Measurements from ENCODE around the gene MOB2. TPM values are rescaled to one million over a fixed set of nuclear protein-coding genes. Genes with fewer than 3 reads are reported as not detected.

The MOB2 gene
- total and polyA plus RNA-seq, 4 donors, result 8.3 to 18.5 (median 14.8) TPM

DNA sequence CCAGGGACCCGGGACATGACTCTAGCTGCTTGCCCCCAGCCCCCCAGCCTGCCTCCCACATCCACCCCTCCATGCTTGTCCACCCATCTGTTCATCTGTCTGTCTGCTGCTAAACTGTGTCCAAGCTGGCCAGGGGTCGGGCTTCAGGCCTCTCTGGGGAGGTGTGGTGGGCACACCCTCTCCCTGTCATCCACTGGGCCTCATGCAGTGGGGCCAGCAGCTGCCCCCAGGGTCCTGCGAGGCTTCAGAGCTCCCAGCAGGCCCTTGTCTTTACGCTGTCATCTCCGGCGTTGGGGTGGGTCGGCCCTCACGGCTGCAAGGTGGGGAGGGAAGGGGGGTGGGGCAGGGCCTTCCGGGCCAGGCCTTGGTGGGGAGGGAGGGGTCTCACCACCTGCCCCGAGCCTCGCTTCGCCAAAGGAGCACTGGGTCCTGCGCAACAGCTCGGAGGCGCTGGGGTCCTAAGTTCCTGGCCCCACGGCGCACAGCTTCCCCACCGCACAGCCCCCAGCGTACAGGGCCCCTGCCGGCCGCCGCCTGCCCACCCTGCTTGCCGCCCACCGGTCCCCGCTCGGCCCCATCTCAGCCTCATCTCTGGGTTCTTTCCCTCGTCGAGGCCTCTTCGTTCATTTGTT lies 26.7 kb downstream of the MOB2 start:
- H3K36me3 ChIP-seq (ENCODE audit: control insufficient read depth in 4 of 4, insufficient read depth in 3 of 4, low read depth in 1 of 4, low read length in 3 of 4), result no peaks in the 10 kb centered on the region
- WGBS, result 79% methylated on average over 29 of the region's 29 CpGs
- peaks cover 0 to 3% (median 0%) of the 10 kb centered on the region in 4 donors for H3K4me1 ChIP-seq (ENCODE audit: control insufficient read depth in 4 of 4, insufficient read depth in 4 of 4, low read length in 3 of 4)
- no peak overlapping the region for H3K27ac ChIP-seq (ENCODE audit: low read depth in 1 of 2, low read length in 2 of 2)
- H3K9ac ChIP-seq (ENCODE audit: low read depth in 1 of 2, low read length in 2 of 2), result no peak overlapping the region
- no peak overlapping the region for H3K4me3 ChIP-seq (ENCODE audit: low read depth in 1 of 3, low read length in 3 of 3)
- TF ChIP-seq YY1 (IDR thresholded peaks at IDR 0.05), result no peak
- TF ChIP-seq FOXA2 (IDR thresholded peaks at IDR 0.05), result no peak
- TF ChIP-seq, protein P1, sequence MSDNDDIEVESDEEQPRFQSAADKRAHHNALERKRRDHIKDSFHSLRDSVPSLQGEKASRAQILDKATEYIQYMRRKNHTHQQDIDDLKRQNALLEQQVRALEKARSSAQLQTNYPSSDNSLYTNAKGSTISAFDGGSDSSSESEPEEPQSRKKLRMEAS (IDR thresholded peaks at IDR 0.05), result no peak
- TF ChIP-seq, protein P2, sequence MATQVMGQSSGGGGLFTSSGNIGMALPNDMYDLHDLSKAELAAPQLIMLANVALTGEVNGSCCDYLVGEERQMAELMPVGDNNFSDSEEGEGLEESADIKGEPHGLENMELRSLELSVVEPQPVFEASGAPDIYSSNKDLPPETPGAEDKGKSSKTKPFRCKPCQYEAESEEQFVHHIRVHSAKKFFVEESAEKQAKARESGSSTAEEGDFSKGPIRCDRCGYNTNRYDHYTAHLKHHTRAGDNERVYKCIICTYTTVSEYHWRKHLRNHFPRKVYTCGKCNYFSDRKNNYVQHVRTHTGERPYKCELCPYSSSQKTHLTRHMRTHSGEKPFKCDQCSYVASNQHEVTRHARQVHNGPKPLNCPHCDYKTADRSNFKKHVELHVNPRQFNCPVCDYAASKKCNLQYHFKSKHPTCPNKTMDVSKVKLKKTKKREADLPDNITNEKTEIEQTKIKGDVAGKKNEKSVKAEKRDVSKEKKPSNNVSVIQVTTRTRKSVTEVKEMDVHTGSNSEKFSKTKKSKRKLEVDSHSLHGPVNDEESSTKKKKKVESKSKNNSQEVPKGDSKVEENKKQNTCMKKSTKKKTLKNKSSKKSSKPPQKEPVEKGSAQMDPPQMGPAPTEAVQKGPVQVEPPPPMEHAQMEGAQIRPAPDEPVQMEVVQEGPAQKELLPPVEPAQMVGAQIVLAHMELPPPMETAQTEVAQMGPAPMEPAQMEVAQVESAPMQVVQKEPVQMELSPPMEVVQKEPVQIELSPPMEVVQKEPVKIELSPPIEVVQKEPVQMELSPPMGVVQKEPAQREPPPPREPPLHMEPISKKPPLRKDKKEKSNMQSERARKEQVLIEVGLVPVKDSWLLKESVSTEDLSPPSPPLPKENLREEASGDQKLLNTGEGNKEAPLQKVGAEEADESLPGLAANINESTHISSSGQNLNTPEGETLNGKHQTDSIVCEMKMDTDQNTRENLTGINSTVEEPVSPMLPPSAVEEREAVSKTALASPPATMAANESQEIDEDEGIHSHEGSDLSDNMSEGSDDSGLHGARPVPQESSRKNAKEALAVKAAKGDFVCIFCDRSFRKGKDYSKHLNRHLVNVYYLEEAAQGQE (IDR thresholded peaks at IDR 0.05), result no peak
- TF ChIP-seq FOXA1 (IDR thresholded peaks at IDR 0.05), result no peak
- TF ChIP-seq, protein P3, sequence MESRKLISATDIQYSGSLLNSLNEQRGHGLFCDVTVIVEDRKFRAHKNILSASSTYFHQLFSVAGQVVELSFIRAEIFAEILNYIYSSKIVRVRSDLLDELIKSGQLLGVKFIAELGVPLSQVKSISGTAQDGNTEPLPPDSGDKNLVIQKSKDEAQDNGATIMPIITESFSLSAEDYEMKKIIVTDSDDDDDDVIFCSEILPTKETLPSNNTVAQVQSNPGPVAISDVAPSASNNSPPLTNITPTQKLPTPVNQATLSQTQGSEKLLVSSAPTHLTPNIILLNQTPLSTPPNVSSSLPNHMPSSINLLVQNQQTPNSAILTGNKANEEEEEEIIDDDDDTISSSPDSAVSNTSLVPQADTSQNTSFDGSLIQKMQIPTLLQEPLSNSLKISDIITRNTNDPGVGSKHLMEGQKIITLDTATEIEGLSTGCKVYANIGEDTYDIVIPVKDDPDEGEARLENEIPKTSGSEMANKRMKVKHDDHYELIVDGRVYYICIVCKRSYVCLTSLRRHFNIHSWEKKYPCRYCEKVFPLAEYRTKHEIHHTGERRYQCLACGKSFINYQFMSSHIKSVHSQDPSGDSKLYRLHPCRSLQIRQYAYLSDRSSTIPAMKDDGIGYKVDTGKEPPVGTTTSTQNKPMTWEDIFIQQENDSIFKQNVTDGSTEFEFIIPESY (IDR thresholded peaks at IDR 0.05), result no peak
- TF ChIP-seq RAD21 (IDR thresholded peaks at IDR 0.05), result no peak
- no peak for TF ChIP-seq HNF4A (conservative IDR thresholded peaks at IDR 0.05)
- H3K9me3 ChIP-seq (ENCODE audit: control insufficient read depth in 4 of 4, low read length in 3 of 4), result no peaks in the 10 kb centered on the region
- H3K27me3 ChIP-seq (ENCODE audit: control insufficient read depth in 4 of 4, insufficient read depth in 4 of 4, low read length in 3 of 4), result no peaks in the 10 kb centered on the region
- no peak for DNase-seq (ENCODE audit: low spot score)

DNA sequence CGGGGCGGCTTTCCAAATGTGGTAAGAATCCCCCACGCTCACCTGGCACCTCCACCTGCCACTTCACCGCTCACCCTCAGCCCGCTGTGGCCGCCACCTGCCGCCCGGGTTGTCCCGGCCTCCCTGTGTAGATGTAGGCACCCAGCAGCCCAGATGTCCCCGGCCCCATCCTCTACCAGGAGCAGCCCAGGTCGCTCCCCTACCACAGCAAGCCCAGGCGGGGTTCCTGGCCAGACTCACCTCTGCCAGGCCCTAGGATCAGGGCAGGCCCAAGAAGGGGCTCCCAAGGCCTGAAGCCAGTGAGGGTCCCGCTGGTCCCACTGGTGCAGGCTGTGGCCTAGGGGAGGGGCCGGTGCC lies 27.4 kb downstream of the MOB2 start:
- no peak overlapping the region for H3K4me3 ChIP-seq (ENCODE audit: low read depth in 1 of 3, low read length in 3 of 3)
- no peak overlapping the region for H3K27ac ChIP-seq (ENCODE audit: low read depth in 1 of 2, low read length in 2 of 2)
- no peaks in the 10 kb centered on the region for H3K36me3 ChIP-seq (ENCODE audit: control insufficient read depth in 4 of 4, insufficient read depth in 3 of 4, low read depth in 1 of 4, low read length in 3 of 4)
- H3K27me3 ChIP-seq (ENCODE audit: control insufficient read depth in 4 of 4, insufficient read depth in 4 of 4, low read length in 3 of 4), result no peaks in the 10 kb centered on the region
- 89% methylated on average over 14 of the region's 14 CpGs for WGBS
- peaks cover 0 to 3% (median 0%) of the 10 kb centered on the region in 4 donors for H3K4me1 ChIP-seq (ENCODE audit: control insufficient read depth in 4 of 4, insufficient read depth in 4 of 4, low read length in 3 of 4)
- TF ChIP-seq, protein P1 (IDR thresholded peaks at IDR 0.05), result no peak
- TF ChIP-seq TAF1 (conservative IDR thresholded peaks at IDR 0.05), result no peak
- TF ChIP-seq SP1 (IDR thresholded peaks at IDR 0.05), result no peak
- TF ChIP-seq, protein P4, sequence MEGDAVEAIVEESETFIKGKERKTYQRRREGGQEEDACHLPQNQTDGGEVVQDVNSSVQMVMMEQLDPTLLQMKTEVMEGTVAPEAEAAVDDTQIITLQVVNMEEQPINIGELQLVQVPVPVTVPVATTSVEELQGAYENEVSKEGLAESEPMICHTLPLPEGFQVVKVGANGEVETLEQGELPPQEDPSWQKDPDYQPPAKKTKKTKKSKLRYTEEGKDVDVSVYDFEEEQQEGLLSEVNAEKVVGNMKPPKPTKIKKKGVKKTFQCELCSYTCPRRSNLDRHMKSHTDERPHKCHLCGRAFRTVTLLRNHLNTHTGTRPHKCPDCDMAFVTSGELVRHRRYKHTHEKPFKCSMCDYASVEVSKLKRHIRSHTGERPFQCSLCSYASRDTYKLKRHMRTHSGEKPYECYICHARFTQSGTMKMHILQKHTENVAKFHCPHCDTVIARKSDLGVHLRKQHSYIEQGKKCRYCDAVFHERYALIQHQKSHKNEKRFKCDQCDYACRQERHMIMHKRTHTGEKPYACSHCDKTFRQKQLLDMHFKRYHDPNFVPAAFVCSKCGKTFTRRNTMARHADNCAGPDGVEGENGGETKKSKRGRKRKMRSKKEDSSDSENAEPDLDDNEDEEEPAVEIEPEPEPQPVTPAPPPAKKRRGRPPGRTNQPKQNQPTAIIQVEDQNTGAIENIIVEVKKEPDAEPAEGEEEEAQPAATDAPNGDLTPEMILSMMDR (IDR thresholded peaks at IDR 0.05; ENCODE audit: low read depth, low read length, missing input control), result no peak
- TF ChIP-seq JUND (IDR thresholded peaks at IDR 0.05), result no peak
- no peak for TF ChIP-seq HNF4A (conservative IDR thresholded peaks at IDR 0.05)
- no peak for TF ChIP-seq FOXA2 (IDR thresholded peaks at IDR 0.05)
- no peaks in the 10 kb centered on the region for H3K9me3 ChIP-seq (ENCODE audit: control insufficient read depth in 4 of 4, low read length in 3 of 4)
- no peak overlapping the region for H3K9ac ChIP-seq (ENCODE audit: low read depth in 1 of 2, low read length in 2 of 2)
- no peak for DNase-seq (ENCODE audit: low spot score)

Data from liver (tissue), 9 donors.